OCI-LY1 (cell line): ENCODE measurements around the gene CYTL1.

Experiments
- H2AFZ ChIP-seq: fragments of 200-600 bp; sonication (generic), shearing (Covaris generic); 2 replicates; pipeline ENCODE4 v1.6.0; 2014; ENCODE audit warnings: antibody characterized with exemption, mild to moderate bottlenecking, low read length
- H3F3A ChIP-seq: fragments of 200-600 bp; sonication (generic), shearing (Covaris generic); 2 replicates; pipeline ENCODE4 v1.6.0; 2014; ENCODE audit warnings: mild to moderate bottlenecking, antibody characterized with exemption, low read length, moderate library complexity; ENCODE audit not compliant: insufficient read depth
- H3K27ac ChIP-seq: fragments of 200-600 bp; sonication (generic); 2 replicates; pipeline ENCODE4 v1.5.1; 2014; ENCODE audit warnings: low read length, mixed run types, mild to moderate bottlenecking, low read depth; ENCODE audit not compliant: poor library complexity, severe bottlenecking
- H3K27me3 ChIP-seq: fragments of 200-600 bp; sonication (generic); 2 replicates; pipeline ENCODE4 v1.6.0; 2014; ENCODE audit warnings: antibody characterized with exemption, mild to moderate bottlenecking, low read length, moderate library complexity; ENCODE audit not compliant: insufficient read depth
- H3K36me3 ChIP-seq: fragments of 200-600 bp; sonication (generic); 2 replicates; pipeline ENCODE4 v1.6.1; 2014; ENCODE audit warnings: mild to moderate bottlenecking, antibody characterized with exemption, low read length, moderate library complexity, mixed read lengths; ENCODE audit not compliant: insufficient read depth
- H3K4me1 ChIP-seq: fragments of 200-600 bp; sonication (generic); 2 replicates; pipeline ENCODE4 v1.5.1; 2014; ENCODE audit warnings: mild to moderate bottlenecking, low read length, moderate library complexity; ENCODE audit not compliant: insufficient read depth, severe bottlenecking
- H3K4me2 ChIP-seq: fragments of 200-600 bp; sonication (generic), shearing (Covaris generic); 2 replicates; pipeline ENCODE4 v1.6.1; 2014; ENCODE audit warnings: low read length
- H3K4me3 ChIP-seq: fragments of 200-600 bp; sonication (generic); 2 replicates; pipeline ENCODE4 v1.5.1; 2014; ENCODE audit warnings: low read length, low read depth, mild to moderate bottlenecking, mixed read lengths; ENCODE audit not compliant: poor library complexity, severe bottlenecking
- H3K79me2 ChIP-seq: fragments of 200-600 bp; shearing (Covaris generic); 2 replicates; pipeline ENCODE4 v1.6.1; 2016; ENCODE audit warnings: mixed run types, low read length, mixed read lengths; ENCODE audit not compliant: insufficient read depth
- H3K9ac ChIP-seq: fragments of 200-600 bp; sonication (generic), shearing (Covaris generic); 2 replicates; pipeline ENCODE4 v1.6.1; 2014; ENCODE audit warnings: mild to moderate bottlenecking, low read length, mixed read lengths
- H3K9me2 ChIP-seq: fragments of 200-600 bp; sonication (generic), shearing (Covaris generic); 2 replicates; pipeline ENCODE4 v1.6.1; 2014; ENCODE audit warnings: low read depth, mild to moderate bottlenecking, low read length, mixed read lengths
- H3K9me3 ChIP-seq: fragments of 200-600 bp; shearing (Covaris generic); 2 replicates; pipeline ENCODE4 v1.6.1; 2014; ENCODE audit warnings: low read length, mixed read lengths
- H4K20me1 ChIP-seq: fragments of 200-600 bp; sonication (generic), shearing (Covaris generic); 2 replicates; pipeline ENCODE4 v1.6.0; 2016; ENCODE audit warnings: mild to moderate bottlenecking, low read length; ENCODE audit not compliant: insufficient read depth
- CTCF ChIP-seq: fragments of 200-600 bp; sonication (generic), shearing (Covaris generic); IDR thresholded peaks from 2 replicates; pipeline ENCODE4 v1.5.1; 2017; ENCODE audit warnings: mild to moderate bottlenecking, antibody characterized with exemption, low read length, moderate library complexity, mixed read lengths
- EZH2 ChIP-seq: fragments of 200-600 bp; sonication (generic), shearing (Covaris generic); IDR thresholded peaks from 2 replicates; pipeline ENCODE4 v1.8.0; 2017; ENCODE audit warnings: borderline replicate concordance, mixed run types, mild to moderate bottlenecking, antibody characterized with exemption, low read length, moderate library complexity, mixed read lengths

The CYTL1 gene

GRCh38 chr4:5036239-5036638 lies 17.0 kb upstream of the CYTL1 start:
- H3K79me2 ChIP-seq: no peaks in the 10 kb centered on the region
- TF ChIP-seq CTCF (no peak), EZH2 (no peak)
- peaks cover 24% of the 10 kb centered on the region for H3K4me1 ChIP-seq
- no peak overlapping the region for H3K9ac ChIP-seq
- H3K9me2 ChIP-seq: no peaks in the 10 kb centered on the region
- H3K27ac ChIP-seq: peak overlapping the region; percentile 32
- H3K36me3 ChIP-seq: no peaks in the 10 kb centered on the region
- H3K9me3 ChIP-seq: no peaks in the 10 kb centered on the region
- no peak overlapping the region for H3K4me2 ChIP-seq
- H4K20me1 ChIP-seq: no peaks in the 10 kb centered on the region
- H3K27me3 ChIP-seq: no peaks in the 10 kb centered on the region
- H3K4me3 ChIP-seq: no peak overlapping the region
- no peaks in the 10 kb centered on the region for H3F3A ChIP-seq
- no peak overlapping the region for H2AFZ ChIP-seq

GRCh38 chr4:5034206-5034605 lies 14.9 kb upstream of the CYTL1 start:
- Histone ChIP-seq H3K9ac (no peak overlapping the region), H2AFZ (no peak overlapping the region), H3K4me3 (no peak overlapping the region), H3K9me2 (no peaks in the 10 kb centered on the region), H3K27ac (peak overlapping the region; percentile 41), H3K36me3 (no peaks in the 10 kb centered on the region), H3K4me1 (peaks cover 24% of the 10 kb centered on the region), H3K27me3 (no peaks in the 10 kb centered on the region), H3F3A (no peaks in the 10 kb centered on the region), H3K4me2 (no peak overlapping the region), H4K20me1 (no peaks in the 10 kb centered on the region), H3K79me2 (no peaks in the 10 kb centered on the region), H3K9me3 (no peaks in the 10 kb centered on the region)
- TF ChIP-seq EZH2 (no peak), CTCF (no peak)

GRCh38 chr4:5033281-5033841 lies 14.1 kb upstream of the CYTL1 start:
- H3K4me3 ChIP-seq: no peak overlapping the region
- H3K4me1 ChIP-seq: peaks cover 24% of the 10 kb centered on the region
- no peaks in the 10 kb centered on the region for H3K36me3 ChIP-seq
- no peaks in the 10 kb centered on the region for H3K9me2 ChIP-seq
- H4K20me1 ChIP-seq: no peaks in the 10 kb centered on the region
- no peaks in the 10 kb centered on the region for H3K79me2 ChIP-seq
- no peak overlapping the region for H3K9ac ChIP-seq
- no peaks in the 10 kb centered on the region for H3K27me3 ChIP-seq
- no peak for TF ChIP-seq CTCF
- no peak for TF ChIP-seq EZH2
- H3F3A ChIP-seq: no peaks in the 10 kb centered on the region
- peak overlapping the region; percentile 17; the same call in 1 of the 2 replicates for H3K4me2 ChIP-seq
- no peak overlapping the region for H2AFZ ChIP-seq
- H3K9me3 ChIP-seq: no peaks in the 10 kb centered on the region
- peak overlapping the region; percentile 41 for H3K27ac ChIP-seq
